OCI-LY7 (cell line): ENCODE measurements around the gene GNLY.

ENCODE experiments used
- CTCF ChIP-seq: fragments of 200-600 bp; sonication (generic); conservative IDR thresholded peaks from 2 replicates; pipeline ENCODE4 v1.5.1; 2014; ENCODE audit warnings: mild to moderate bottlenecking, antibody characterized with exemption, low read length, moderate library complexity, mixed read lengths
- EZH2phosphoT487 ChIP-seq: fragments of 200-600 bp; sonication (generic); IDR thresholded peaks from 2 replicates; pipeline ENCODE4 v1.6.1; 2018; ENCODE audit warnings: low read depth, borderline replicate concordance, mild to moderate bottlenecking, mixed run types, antibody characterized with exemption, low read length, moderate library complexity, mixed read lengths

DNA sequence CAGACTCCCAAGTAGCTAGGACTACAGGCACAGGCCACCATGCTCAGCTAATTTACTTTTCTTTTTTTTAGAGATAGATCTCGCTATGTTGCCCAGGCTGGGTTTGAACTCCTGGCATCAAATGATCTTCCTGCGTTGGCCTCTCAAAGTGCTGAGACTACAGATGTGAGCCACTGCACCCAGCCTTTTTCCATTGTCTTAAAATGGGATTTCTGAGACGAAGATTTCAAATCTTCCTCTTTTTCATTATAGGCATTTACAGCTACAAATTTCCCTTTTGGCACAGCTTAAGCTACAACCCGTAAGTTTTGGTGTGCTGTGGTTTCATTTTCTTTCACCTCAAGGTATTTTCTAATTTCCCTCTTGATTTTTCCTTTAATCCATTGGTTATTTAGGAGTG, 8.6 kb downstream of the GNLY start:
- TF ChIP-seq CTCF (no peak), EZH2phosphoT487 (no peak)
